PC-9 (cell line): Measurements from ENCODE around the gene SLC49A4. TPM values are rescaled to one million over a fixed set of nuclear protein-coding genes. Genes with fewer than 3 reads are reported as not detected.

Experiments used
- BruUV-seq: library from RNA; stranded (reverse); fragments of 400-500 nt; replicated peaks from 2 replicates; lab custom pipeline; 2021; lab: Mats Ljungman, UMichigan
- CTCF ChIA-PET: fragments of 300-600 bp; sonication (Branson Sonifier 250); formaldehyde crosslinking; loops from one replicate; lab custom pipeline; 2022; ENCODE audit warnings: antibody characterized with exemption; lab: Charles Lee
- POLR2A ChIA-PET: fragments of 300-600 bp; sonication (Branson Sonifier 250); formaldehyde crosslinking; loops from one replicate; lab custom pipeline; 2022; ENCODE audit warnings: antibody characterized with exemption; ENCODE audit not compliant: unreplicated experiment; lab: Charles Lee
- DNase-seq, 2 experiments: peaks; one replicate each; pipeline versions ENCODE4 v3.0.0 to v3.0.0-alpha.2; 2015 to 2022; ENCODE audit warnings: mixed read lengths in 1 of 2
- H2AFZ ChIP-seq: fragments of 200-600 bp; sonication (generic); 2 replicates; pipeline ENCODE4 v1.8.1; 2017; ENCODE audit warnings: antibody characterized with exemption
- H3F3A ChIP-seq: fragments of 200-600 bp; sonication (generic); 2 replicates; pipeline ENCODE4 v1.8.1; 2017; ENCODE audit warnings: antibody characterized with exemption, mild to moderate bottlenecking, low read depth; ENCODE audit not compliant: insufficient read depth
- H3K27ac ChIP-seq: fragments of 200-600 bp; sonication (generic); 2 replicates; pipeline ENCODE4 v1.6.1; 2016; ENCODE audit warnings: mixed run types
- H3K27me3 ChIP-seq: fragments of 200-600 bp; sonication (generic); 2 replicates; pipeline ENCODE4 v1.6.1; 2016; ENCODE audit warnings: low read depth, mixed run types; ENCODE audit not compliant: insufficient read depth
- H3K36me3 ChIP-seq: fragments of 200-600 bp; sonication (generic); 2 replicates; pipeline ENCODE4 v1.6.1; 2016; ENCODE audit warnings: low read depth, mixed run types
- H3K4me1 ChIP-seq: fragments of 200-600 bp; sonication (generic); replicated peaks from 2 replicates; pipeline ENCODE4 v1.6.1; 2016; ENCODE audit warnings: mixed run types; ENCODE audit not compliant: insufficient read depth
- H3K4me2 ChIP-seq: fragments of 200-600 bp; sonication (generic); 2 replicates; pipeline ENCODE4 v1.6.1; 2017; ENCODE audit warnings: mixed run types
- H3K4me3 ChIP-seq: fragments of 200-600 bp; sonication (generic); 2 replicates; pipeline ENCODE4 v1.6.1; 2016; ENCODE audit warnings: mixed run types
- H3K79me2 ChIP-seq: fragments of 200-600 bp; sonication (generic); 2 replicates; pipeline ENCODE4 v1.6.1; 2017; ENCODE audit warnings: low read depth, mixed run types
- H3K9me2 ChIP-seq: fragments of 200-600 bp; sonication (generic); 2 replicates; pipeline ENCODE4 v1.8.1; 2017; ENCODE audit warnings: mild to moderate bottlenecking; ENCODE audit not compliant: insufficient read depth
- H3K9me3 ChIP-seq: fragments of 200-600 bp; sonication (generic); 2 replicates; pipeline ENCODE4 v1.8.1; 2016; ENCODE audit warnings: low read depth; ENCODE audit not compliant: insufficient read depth
- H4K20me1 ChIP-seq: fragments of 200-600 bp; sonication (generic); 2 replicates; pipeline ENCODE4 v1.8.1; 2017; ENCODE audit not compliant: insufficient read depth
- CTCF ChIP-seq: fragments of 200-600 bp; sonication (generic); conservative IDR thresholded peaks from 2 replicates; pipeline ENCODE4 v1.6.1; 2017; ENCODE audit warnings: mixed run types, antibody characterized with exemption, mild to moderate bottlenecking, moderate library complexity
- EZH2 ChIP-seq: fragments of 200-600 bp; sonication (generic); IDR thresholded peaks from 2 replicates; pipeline ENCODE4 v1.8.0; 2017; ENCODE audit warnings: antibody characterized with exemption, low read depth
- intact Hi-C: fragments of 100-400 bp; cut with micrococcal nuclease; formaldehyde crosslinking; loops from one replicate; pipeline ENCODE4 v1.10.0; 2022; ENCODE audit not compliant: unreplicated experiment
- total RNA-seq: library from RNA; stranded (reverse); gene quantifications from 2 replicates; pipeline ENCODE4 v1.2.3, GENCODE V29; 2021

The SLC49A4 gene
- total RNA-seq, 1 experiment from 2014 or later = 24.0 TPM

GRCh38 chr3:122758877-122759560 is 35.9 kb upstream of the SLC49A4 start:
- H3K4me2 ChIP-seq = no peak overlapping the region
- H3K9me3 ChIP-seq = no peaks in the 10 kb centered on the region
- BruUV-seq = no TSS peak
- H3K79me2 ChIP-seq = no peaks in the 10 kb centered on the region
- H3K27ac ChIP-seq = no peak overlapping the region
- intact Hi-C loops = no loop called here
- TF ChIP-seq CTCF = no peak
- no peak for TF ChIP-seq EZH2
- H3K27me3 ChIP-seq = no peaks in the 10 kb centered on the region
- CTCF ChIA-PET = no interaction called here
- no peak overlapping the region for H3K4me3 ChIP-seq
- DNase-seq = no peak
- peaks cover 12% of the 10 kb centered on the region for H3K4me1 ChIP-seq
- H3F3A ChIP-seq = no peaks in the 10 kb centered on the region; the same call in 1 of the 2 replicates
- no peaks in the 10 kb centered on the region for H4K20me1 ChIP-seq
- H3K36me3 ChIP-seq = 0 out of 2 replicates have a peak, but pooled peaks cover 4% of the 10 kb centered on the region
- POLR2A ChIA-PET = interaction anchor here (0.7 kb wide), 1 partner anchor 210 kb away, joined by 5 read pairs; no protein-coding TSS in a partner anchor
- no peaks in the 10 kb centered on the region for H3K9me2 ChIP-seq
- H2AFZ ChIP-seq = no peak overlapping the region

GRCh38 chr3:122760453-122761271 is 34.2 kb upstream of the SLC49A4 start:
- no TSS peak for BruUV-seq

More at GRCh38 chr3:122760453-122761271, 34.2 kb upstream of the SLC49A4 start:
- ChIA-PET CTCF (interaction anchor here (0.6 kb wide), 1 partner anchor 470 kb away, joined by 3 read pairs; no protein-coding TSS in a partner anchor), POLR2A (no interaction called here)
- Histone ChIP-seq H3K36me3 (no peaks in the 10 kb centered on the region), H3K79me2 (no peaks in the 10 kb centered on the region), H3K4me3 (no peak overlapping the region), H3K27ac (no peak overlapping the region), H3K4me1 (peaks cover 12% of the 10 kb centered on the region), H4K20me1 (no peaks in the 10 kb centered on the region), H3K27me3 (no peaks in the 10 kb centered on the region), H3K4me2 (peak overlapping the region; percentile 11; the same call in 1 of the 2 replicates), H3K9me3 (no peaks in the 10 kb centered on the region), H2AFZ (no peak overlapping the region), H3F3A (no peaks in the 10 kb centered on the region; the same call in 1 of the 2 replicates), H3K9me2 (no peaks in the 10 kb centered on the region)
- TF ChIP-seq EZH2 (no peak), CTCF (no peak)
- intact Hi-C loops = no loop called here
- peak; percentile 50 to 67 for DNase-seq
